Neural cell (in vitro differentiated cells): ENCODE measurements around the gene ITGA11.

Experiments used
- POLR2AphosphoS5 ChIP-seq: IDR thresholded peaks from 2 replicates; pipeline ENCODE4 v1.6.1; 2012
- TF ChIP-seq, protein P1 (sequence below): fragments of 450-650 bp; IDR thresholded peaks from 2 replicates; pipeline ENCODE4 v1.5.1; 2014; ENCODE audit warnings: antibody characterized with exemption, mild to moderate bottlenecking, moderate library complexity; ENCODE audit not compliant: poor library complexity, severe bottlenecking

DNA sequence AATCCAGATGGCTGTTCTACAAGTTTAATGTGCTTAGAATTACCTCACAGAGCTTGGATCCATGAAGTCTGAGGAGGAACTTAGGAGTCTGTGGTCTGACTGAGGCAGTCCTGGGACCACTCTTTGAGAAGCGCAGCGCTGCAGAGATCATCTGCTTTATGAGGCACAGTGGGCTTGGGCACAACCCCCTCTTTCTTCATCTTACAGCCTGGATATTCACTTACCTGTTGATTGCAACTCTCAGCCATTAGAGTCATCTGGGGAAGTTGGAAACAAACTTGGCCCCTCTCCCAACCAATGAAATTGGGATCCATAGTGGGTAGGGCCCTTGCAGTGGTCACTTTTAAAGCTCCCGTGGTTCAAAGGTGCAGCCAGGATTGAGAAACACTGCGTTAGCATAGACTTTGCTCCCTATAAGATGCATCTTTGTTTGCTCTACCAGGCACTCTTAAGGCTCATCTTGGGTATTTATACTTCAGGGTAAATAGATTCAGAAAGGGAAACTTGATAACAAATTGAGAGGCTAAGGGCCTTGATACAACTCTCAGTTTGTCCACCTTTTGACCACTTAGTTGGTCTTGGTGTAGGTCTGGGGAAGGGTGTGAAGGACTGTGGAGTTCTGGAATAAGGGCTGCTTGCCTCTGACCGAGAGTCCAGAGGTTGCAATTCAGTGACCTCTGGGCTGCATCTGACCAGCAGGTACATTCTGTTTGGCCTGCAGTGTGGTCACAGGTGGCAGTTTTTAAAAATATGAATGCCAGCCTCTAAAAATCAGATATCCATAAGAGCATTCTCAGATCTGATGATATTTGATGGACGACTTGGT is 131.6 kb downstream of the ITGA11 start:
- TF ChIP-seq, protein P1, sequence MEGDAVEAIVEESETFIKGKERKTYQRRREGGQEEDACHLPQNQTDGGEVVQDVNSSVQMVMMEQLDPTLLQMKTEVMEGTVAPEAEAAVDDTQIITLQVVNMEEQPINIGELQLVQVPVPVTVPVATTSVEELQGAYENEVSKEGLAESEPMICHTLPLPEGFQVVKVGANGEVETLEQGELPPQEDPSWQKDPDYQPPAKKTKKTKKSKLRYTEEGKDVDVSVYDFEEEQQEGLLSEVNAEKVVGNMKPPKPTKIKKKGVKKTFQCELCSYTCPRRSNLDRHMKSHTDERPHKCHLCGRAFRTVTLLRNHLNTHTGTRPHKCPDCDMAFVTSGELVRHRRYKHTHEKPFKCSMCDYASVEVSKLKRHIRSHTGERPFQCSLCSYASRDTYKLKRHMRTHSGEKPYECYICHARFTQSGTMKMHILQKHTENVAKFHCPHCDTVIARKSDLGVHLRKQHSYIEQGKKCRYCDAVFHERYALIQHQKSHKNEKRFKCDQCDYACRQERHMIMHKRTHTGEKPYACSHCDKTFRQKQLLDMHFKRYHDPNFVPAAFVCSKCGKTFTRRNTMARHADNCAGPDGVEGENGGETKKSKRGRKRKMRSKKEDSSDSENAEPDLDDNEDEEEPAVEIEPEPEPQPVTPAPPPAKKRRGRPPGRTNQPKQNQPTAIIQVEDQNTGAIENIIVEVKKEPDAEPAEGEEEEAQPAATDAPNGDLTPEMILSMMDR = no peak
- no peak for TF ChIP-seq POLR2AphosphoS5
